Keratinocyte (primary cell): ENCODE results near the gene IRF2BP1. TPM values are rescaled to one million over a fixed set of nuclear protein-coding genes. Genes with fewer than 3 reads are reported as not detected.

Experiments used
- DNase-seq: peaks from one replicate; pipeline ENCODE4 v3.0.0-alpha.2; 2011; ENCODE audit warnings: low read depth, missing footprints, low spot score
- FAIRE-seq: peaks from 2 replicates; lab custom pipeline; 2011; peaks lifted over from hg19 to GRCh38; lab: Jason Lieb, UNC
- H2AFZ ChIP-seq: 2 replicates; pipeline ENCODE4 v1.6.0; 2012; ENCODE audit warnings: low read length, control low read depth, inconsistent platforms; ENCODE audit not compliant: control insufficient read depth
- H3K27ac ChIP-seq: 2 replicates; pipeline ENCODE4 v1.5.1; 2011; ENCODE audit warnings: low read length; ENCODE audit not compliant: control insufficient read depth, insufficient read depth
- H3K27me3 ChIP-seq: 3 replicates; pipeline ENCODE4 v1.6.0; 2011; ENCODE audit warnings: low read length; ENCODE audit not compliant: control insufficient read depth, insufficient read depth; ENCODE audit errors: extremely low read depth
- H3K36me3 ChIP-seq, 2 experiments: 2 replicates in 1 of 2; 3 replicates in 1 of 2; pipeline ENCODE4 v1.5.1; 2011; ENCODE audit warnings: low read length in 2 of 2, mild to moderate bottlenecking in 1 of 2; ENCODE audit not compliant: control insufficient read depth in 2 of 2, insufficient read depth in 2 of 2; ENCODE audit errors: extremely low read depth in 1 of 2
- H3K4me1 ChIP-seq: 3 replicates; pipeline ENCODE4 v1.5.1; 2011; ENCODE audit warnings: low read length; ENCODE audit not compliant: control insufficient read depth, insufficient read depth; ENCODE audit errors: extremely low read depth
- H3K4me2 ChIP-seq: 3 replicates; pipeline ENCODE4 v1.6.0; 2011; ENCODE audit warnings: low read depth, low read length; ENCODE audit not compliant: control insufficient read depth, insufficient read depth; ENCODE audit errors: extremely low read depth
- H3K4me3 ChIP-seq, 3 experiments: fragments of 200-600 bp in 1 of 3; sonication (generic) in 1 of 3; 2 replicates in 2 of 3; 3 replicates in 1 of 3; pipeline ENCODE4 v1.5.1; 2011 to 2016; ENCODE audit warnings: low read length in 3 of 3, mild to moderate bottlenecking in 3 of 3, control low read depth in 2 of 3, inconsistent platforms in 1 of 3, low read depth in 1 of 3, mixed read lengths in 1 of 3, mixed run types in 1 of 3, moderate library complexity in 1 of 3; ENCODE audit not compliant: control insufficient read depth in 2 of 3, insufficient read depth in 2 of 3; ENCODE audit errors: extremely low read depth in 1 of 3
- H3K79me2 ChIP-seq: 2 replicates; pipeline ENCODE4 v1.6.0; 2012; ENCODE audit warnings: low read length; ENCODE audit not compliant: control insufficient read depth, insufficient read depth
- H3K9ac ChIP-seq: 3 replicates; pipeline ENCODE4 v1.6.0; 2011; ENCODE audit warnings: low read length; ENCODE audit not compliant: control insufficient read depth, insufficient read depth; ENCODE audit errors: extremely low read depth
- H3K9me1 ChIP-seq: 3 replicates; pipeline ENCODE4 v1.6.0; 2011; ENCODE audit warnings: low read length; ENCODE audit not compliant: control insufficient read depth, insufficient read depth; ENCODE audit errors: extremely low read depth
- H3K9me3 ChIP-seq: 2 replicates; pipeline ENCODE4 v1.5.1; 2012; ENCODE audit warnings: low read depth, low read length; ENCODE audit not compliant: control insufficient read depth
- H4K20me1 ChIP-seq: 3 replicates; pipeline ENCODE4 v1.6.0; 2011; ENCODE audit warnings: low read length; ENCODE audit not compliant: control insufficient read depth, insufficient read depth; ENCODE audit errors: extremely low read depth
- CTCF ChIP-seq, 3 experiments: IDR thresholded peaks in 1 of 3; conservative IDR thresholded peaks in 1 of 3; optimal IDR thresholded peaks in 1 of 3; 2 replicates in 2 of 3; 3 replicates in 1 of 3; pipeline versions ENCODE3 to v1.5.1; 2011; ENCODE audit warnings: low read length in 3 of 3, mild to moderate bottlenecking in 3 of 3, moderate library complexity in 2 of 3, control low read depth in 1 of 3, inconsistent platforms in 1 of 3; ENCODE audit not compliant: insufficient read depth in 2 of 3; ENCODE audit errors: extremely low read depth in 1 of 3
- EZH2 ChIP-seq: IDR thresholded peaks from one replicate; pipeline ENCODE4 v1.6.1; 2012; ENCODE audit warnings: inconsistent platforms, mild to moderate bottlenecking, low read length, moderate library complexity
- dilution Hi-C: fragments of 300-500 bp; cut with MboI; formaldehyde crosslinking; loops from one replicate; pipeline ENCODE4 v1.7.0; 2020; ENCODE audit warnings: low sequenced_read_pairs; ENCODE audit not compliant: extremely low pct_ligation_motif_present
- polyA plus RNA-seq, 5 experiments: library from polyadenylated mRNA; depleted of rRNA in 3 of 5; stranded (reverse) in 3 of 5; stranded (forward) in 1 of 5; unstranded in 1 of 5; fragments of >200 nt; gene quantifications; 1 replicate in 1 of 5; 2 replicates in 3 of 5; 3 replicates in 1 of 5; pipeline versions ENCODE4 v1.2.1 to v1.2.3, GENCODE V29; 2011 to 2012; ENCODE audit warnings: missing spikeins in 2 of 5, low read depth in 1 of 5, low replicate concordance in 1 of 5

The IRF2BP1 gene
- polyA plus RNA-seq, 1 donor (not counting 4 experiments of a cell fraction or from before 2014, with no cell fraction given) = 1.7 TPM

DNA sequence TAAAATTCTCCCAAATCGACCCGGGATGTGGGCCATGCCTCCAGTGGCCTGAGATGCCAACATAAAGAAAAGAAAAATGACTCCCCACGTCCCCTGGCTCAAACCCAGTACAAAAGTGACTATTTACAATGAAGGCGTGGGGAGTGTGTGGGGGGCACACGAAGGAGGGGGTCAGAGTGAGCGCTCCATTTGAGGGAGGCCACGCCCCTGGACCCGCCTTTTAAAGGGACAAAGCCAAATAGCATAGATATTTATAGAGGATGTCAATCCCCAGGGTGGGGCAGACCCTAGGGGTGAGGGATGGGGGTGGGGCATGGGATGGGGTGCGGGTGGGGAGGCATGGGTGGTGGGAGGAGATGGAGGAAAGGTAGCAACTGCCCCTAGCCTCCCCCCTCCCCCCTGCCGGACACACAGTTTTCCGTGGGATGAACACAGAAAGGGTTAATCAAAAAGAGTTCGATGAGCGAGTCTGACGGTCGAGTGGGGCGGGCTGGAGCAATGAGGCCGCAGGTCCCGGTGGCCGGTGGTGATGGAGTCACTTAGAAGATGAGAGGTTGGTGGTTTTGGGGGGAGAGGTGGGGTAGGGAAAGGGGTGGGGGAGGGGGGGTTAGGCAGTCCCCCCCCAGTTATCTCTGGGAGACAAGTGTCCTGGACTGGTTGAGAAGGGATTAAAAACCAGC is 48.8 kb upstream of the IRF2BP1 start:
- Histone ChIP-seq H3K27ac (no peak overlapping the region), H4K20me1 (no peaks in the 10 kb centered on the region), H3K79me2 (no peaks in the 10 kb centered on the region), H3K4me3 (no peak overlapping the region), H3K9me3 (no peaks in the 10 kb centered on the region), H3K9me1 (no peaks in the 10 kb centered on the region), H2AFZ (no peak overlapping the region), H3K36me3 (no peaks in the 10 kb centered on the region), H3K4me1 (no peaks in the 10 kb centered on the region), H3K9ac (no peak overlapping the region), H3K4me2 (no peak overlapping the region), H3K27me3 (peaks cover 8% of the 10 kb centered on the region)
- FAIRE-seq (no peak), DNase-seq (no peak)
- no peak for TF ChIP-seq CTCF (optimal IDR thresholded peaks at IDR 0.05 in 1 of 3, IDR thresholded peaks at IDR 0.05 in 1 of 3, conservative IDR thresholded peaks at IDR 0.05 in 1 of 3; ENCODE audit: extremely low read depth in 1 of 3, insufficient read depth in 2 of 3, low read length in 3 of 3)
- TF ChIP-seq EZH2 = no peak
- dilution Hi-C loops = no loop called here

GRCh38 chr19:45933759-45934158 is 47.8 kb upstream of the IRF2BP1 start:
- Histone ChIP-seq H3K9ac (no peak overlapping the region), H3K27me3 (peaks cover 5% of the 10 kb centered on the region), H4K20me1 (no peaks in the 10 kb centered on the region), H3K9me3 (no peaks in the 10 kb centered on the region), H3K79me2 (no peaks in the 10 kb centered on the region), H3K27ac (no peak overlapping the region), H3K4me1 (no peaks in the 10 kb centered on the region), H3K4me2 (no peak overlapping the region), H3K4me3 (no peak overlapping the region), H2AFZ (no peak overlapping the region), H3K9me1 (no peaks in the 10 kb centered on the region), H3K36me3 (no peaks in the 10 kb centered on the region)
- DNase-seq (no peak), FAIRE-seq (no peak)
- TF ChIP-seq CTCF (optimal IDR thresholded peaks at IDR 0.05 in 1 of 3, IDR thresholded peaks at IDR 0.05 in 1 of 3, conservative IDR thresholded peaks at IDR 0.05 in 1 of 3; ENCODE audit: extremely low read depth in 1 of 3, insufficient read depth in 2 of 3, low read length in 3 of 3) (no peak), EZH2 (no peak)
- dilution Hi-C loops = no loop called here
